OCI-LY1 (cell line): ENCODE results near the gene FGF14.

Experiments used
- H2AFZ ChIP-seq: fragments of 200-600 bp; sonication (generic), shearing (Covaris generic); 2 replicates; pipeline ENCODE4 v1.6.0; 2014; ENCODE audit warnings: antibody characterized with exemption, mild to moderate bottlenecking, low read length
- H3F3A ChIP-seq: fragments of 200-600 bp; sonication (generic), shearing (Covaris generic); 2 replicates; pipeline ENCODE4 v1.6.0; 2014; ENCODE audit warnings: mild to moderate bottlenecking, antibody characterized with exemption, low read length, moderate library complexity; ENCODE audit not compliant: insufficient read depth
- H3K27ac ChIP-seq: fragments of 200-600 bp; sonication (generic); 2 replicates; pipeline ENCODE4 v1.5.1; 2014; ENCODE audit warnings: low read length, mixed run types, mild to moderate bottlenecking, low read depth; ENCODE audit not compliant: poor library complexity, severe bottlenecking
- H3K27me3 ChIP-seq: fragments of 200-600 bp; sonication (generic); 2 replicates; pipeline ENCODE4 v1.6.0; 2014; ENCODE audit warnings: antibody characterized with exemption, mild to moderate bottlenecking, low read length, moderate library complexity; ENCODE audit not compliant: insufficient read depth
- H3K36me3 ChIP-seq: fragments of 200-600 bp; sonication (generic); 2 replicates; pipeline ENCODE4 v1.6.1; 2014; ENCODE audit warnings: mild to moderate bottlenecking, antibody characterized with exemption, low read length, moderate library complexity, mixed read lengths; ENCODE audit not compliant: insufficient read depth
- H3K4me1 ChIP-seq: fragments of 200-600 bp; sonication (generic); 2 replicates; pipeline ENCODE4 v1.5.1; 2014; ENCODE audit warnings: mild to moderate bottlenecking, low read length, moderate library complexity; ENCODE audit not compliant: insufficient read depth, severe bottlenecking
- H3K4me2 ChIP-seq: fragments of 200-600 bp; sonication (generic), shearing (Covaris generic); 2 replicates; pipeline ENCODE4 v1.6.1; 2014; ENCODE audit warnings: low read length
- H3K4me3 ChIP-seq: fragments of 200-600 bp; sonication (generic); 2 replicates; pipeline ENCODE4 v1.5.1; 2014; ENCODE audit warnings: low read length, low read depth, mild to moderate bottlenecking, mixed read lengths; ENCODE audit not compliant: poor library complexity, severe bottlenecking
- H3K79me2 ChIP-seq: fragments of 200-600 bp; shearing (Covaris generic); 2 replicates; pipeline ENCODE4 v1.6.1; 2016; ENCODE audit warnings: mixed run types, low read length, mixed read lengths; ENCODE audit not compliant: insufficient read depth
- H3K9ac ChIP-seq: fragments of 200-600 bp; sonication (generic), shearing (Covaris generic); 2 replicates; pipeline ENCODE4 v1.6.1; 2014; ENCODE audit warnings: mild to moderate bottlenecking, low read length, mixed read lengths
- H3K9me2 ChIP-seq: fragments of 200-600 bp; sonication (generic), shearing (Covaris generic); 2 replicates; pipeline ENCODE4 v1.6.1; 2014; ENCODE audit warnings: low read depth, mild to moderate bottlenecking, low read length, mixed read lengths
- H3K9me3 ChIP-seq: fragments of 200-600 bp; shearing (Covaris generic); 2 replicates; pipeline ENCODE4 v1.6.1; 2014; ENCODE audit warnings: low read length, mixed read lengths
- H4K20me1 ChIP-seq: fragments of 200-600 bp; sonication (generic), shearing (Covaris generic); 2 replicates; pipeline ENCODE4 v1.6.0; 2016; ENCODE audit warnings: mild to moderate bottlenecking, low read length; ENCODE audit not compliant: insufficient read depth
- CTCF ChIP-seq: fragments of 200-600 bp; sonication (generic), shearing (Covaris generic); IDR thresholded peaks from 2 replicates; pipeline ENCODE4 v1.5.1; 2017; ENCODE audit warnings: mild to moderate bottlenecking, antibody characterized with exemption, low read length, moderate library complexity, mixed read lengths
- EZH2 ChIP-seq: fragments of 200-600 bp; sonication (generic), shearing (Covaris generic); IDR thresholded peaks from 2 replicates; pipeline ENCODE4 v1.8.0; 2017; ENCODE audit warnings: borderline replicate concordance, mixed run types, mild to moderate bottlenecking, antibody characterized with exemption, low read length, moderate library complexity, mixed read lengths

Gene FGF14

GRCh38 chr13:101986316-101986715 lies 415.5 kb downstream of the FGF14 start:
- Histone ChIP-seq H3K36me3 (no peaks in the 10 kb centered on the region), H3K9me3 (no peaks in the 10 kb centered on the region), H3K9ac (no peak overlapping the region), H3K27ac (no peak overlapping the region), H3F3A (no peaks in the 10 kb centered on the region), H3K9me2 (no peaks in the 10 kb centered on the region), H3K4me3 (no peak overlapping the region), H3K79me2 (no peaks in the 10 kb centered on the region), H3K27me3 (no peaks in the 10 kb centered on the region), H3K4me2 (no peak overlapping the region), H4K20me1 (no peaks in the 10 kb centered on the region), H2AFZ (no peak overlapping the region), H3K4me1 (no peaks in the 10 kb centered on the region)
- TF ChIP-seq CTCF (no peak), EZH2 (no peak)

GRCh38 chr13:101985321-101985720 lies 416.5 kb downstream of the FGF14 start:
- no peak overlapping the region for H3K9ac ChIP-seq
- no peaks in the 10 kb centered on the region for H3K36me3 ChIP-seq
- no peak overlapping the region for H3K4me3 ChIP-seq
- no peaks in the 10 kb centered on the region for H3F3A ChIP-seq
- no peaks in the 10 kb centered on the region for H3K27me3 ChIP-seq
- no peak for TF ChIP-seq EZH2
- no peak for TF ChIP-seq CTCF
- no peak overlapping the region for H3K27ac ChIP-seq
- no peaks in the 10 kb centered on the region for H3K9me2 ChIP-seq
- H3K9me3 ChIP-seq = no peaks in the 10 kb centered on the region
- H2AFZ ChIP-seq = no peak overlapping the region
- no peaks in the 10 kb centered on the region for H3K79me2 ChIP-seq
- no peaks in the 10 kb centered on the region for H4K20me1 ChIP-seq
- no peaks in the 10 kb centered on the region for H3K4me1 ChIP-seq
- no peak overlapping the region for H3K4me2 ChIP-seq

GRCh38 chr13:101982903-101983302 lies 418.9 kb downstream of the FGF14 start:
- H3F3A ChIP-seq = no peaks in the 10 kb centered on the region
- TF ChIP-seq EZH2 = no peak
- TF ChIP-seq CTCF = no peak

More at GRCh38 chr13:101982903-101983302, 418.9 kb downstream of the FGF14 start:
- no peak overlapping the region for H3K4me2 ChIP-seq
- H3K9me2 ChIP-seq = no peaks in the 10 kb centered on the region
- H3K9me3 ChIP-seq = no peaks in the 10 kb centered on the region
- H3K79me2 ChIP-seq = no peaks in the 10 kb centered on the region
- no peak overlapping the region for H3K4me3 ChIP-seq
- H3K27me3 ChIP-seq = no peaks in the 10 kb centered on the region
- H3K27ac ChIP-seq = no peak overlapping the region
- no peak overlapping the region for H3K9ac ChIP-seq
- H4K20me1 ChIP-seq = no peaks in the 10 kb centered on the region
- H3K4me1 ChIP-seq = no peaks in the 10 kb centered on the region
- no peak overlapping the region for H2AFZ ChIP-seq
- no peaks in the 10 kb centered on the region for H3K36me3 ChIP-seq
